ENCODE data around the gene DIDO1. TPM values are rescaled to one million over a fixed set of nuclear protein-coding genes. Genes with fewer than 3 reads are reported as not detected.

The DIDO1 gene
- total and polyA plus RNA-seq, 12 donors, result 19.0 to 51.3 (median 37.3) TPM

DNA sequence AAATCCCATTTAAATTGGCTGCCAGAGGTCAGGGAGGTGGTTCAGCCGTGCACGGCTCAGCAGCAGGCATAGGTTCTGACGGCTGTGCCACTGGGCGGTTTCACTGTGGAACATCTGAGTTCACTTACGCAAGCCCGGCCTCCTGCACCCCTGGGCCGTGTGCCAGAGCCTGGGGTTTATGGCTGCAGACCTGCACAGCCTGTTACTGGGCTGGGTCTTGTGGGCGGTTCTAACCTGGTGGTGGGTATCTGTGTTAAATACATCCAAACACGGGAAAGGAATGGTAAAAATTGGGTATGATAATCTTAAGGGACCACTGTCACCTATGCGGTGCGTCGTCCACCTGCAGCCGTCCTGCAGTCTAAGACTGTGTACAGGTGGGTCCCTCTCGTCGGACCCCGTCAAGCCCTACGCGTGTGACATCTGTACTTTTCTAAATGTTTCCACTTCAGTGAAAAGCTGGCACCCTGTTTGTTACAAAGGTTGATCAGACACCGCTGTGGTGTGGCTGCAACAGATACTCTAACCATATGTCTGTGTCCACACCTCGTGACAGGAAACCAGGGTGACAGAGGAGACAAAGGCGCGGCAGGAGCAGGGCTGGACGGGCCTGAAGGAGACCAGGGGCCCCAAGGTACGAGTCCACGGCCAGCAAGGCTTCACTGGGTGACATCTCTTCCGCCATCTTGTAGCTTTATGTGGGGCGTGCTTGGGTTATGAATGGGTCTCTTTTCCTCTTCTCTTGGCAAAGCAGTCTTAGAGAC lies 88.0 kb downstream of the DIDO1 start:
- 77 to 83% (median 79%) methylated on average over 25 to 27 of the region's 27 CpGs for WGBS, 4 donors
- H3K9me3 ChIP-seq (replicated peaks in 1 of 3), result no peaks in the 10 kb centered on the region
- H3K27ac ChIP-seq, result no peak overlapping the region
- intact Hi-C loops (cut with DNase I), result no loop called here
- H3K4me1 ChIP-seq (replicated peaks in 1 of 2), result no peaks in the 10 kb centered on the region
- no peaks in the 10 kb centered on the region for H3K36me3 ChIP-seq (replicated peaks in 1 of 2)
- no peak for TF ChIP-seq POLR2A (IDR thresholded peaks at IDR 0.05)
- TF ChIP-seq, protein P1, sequence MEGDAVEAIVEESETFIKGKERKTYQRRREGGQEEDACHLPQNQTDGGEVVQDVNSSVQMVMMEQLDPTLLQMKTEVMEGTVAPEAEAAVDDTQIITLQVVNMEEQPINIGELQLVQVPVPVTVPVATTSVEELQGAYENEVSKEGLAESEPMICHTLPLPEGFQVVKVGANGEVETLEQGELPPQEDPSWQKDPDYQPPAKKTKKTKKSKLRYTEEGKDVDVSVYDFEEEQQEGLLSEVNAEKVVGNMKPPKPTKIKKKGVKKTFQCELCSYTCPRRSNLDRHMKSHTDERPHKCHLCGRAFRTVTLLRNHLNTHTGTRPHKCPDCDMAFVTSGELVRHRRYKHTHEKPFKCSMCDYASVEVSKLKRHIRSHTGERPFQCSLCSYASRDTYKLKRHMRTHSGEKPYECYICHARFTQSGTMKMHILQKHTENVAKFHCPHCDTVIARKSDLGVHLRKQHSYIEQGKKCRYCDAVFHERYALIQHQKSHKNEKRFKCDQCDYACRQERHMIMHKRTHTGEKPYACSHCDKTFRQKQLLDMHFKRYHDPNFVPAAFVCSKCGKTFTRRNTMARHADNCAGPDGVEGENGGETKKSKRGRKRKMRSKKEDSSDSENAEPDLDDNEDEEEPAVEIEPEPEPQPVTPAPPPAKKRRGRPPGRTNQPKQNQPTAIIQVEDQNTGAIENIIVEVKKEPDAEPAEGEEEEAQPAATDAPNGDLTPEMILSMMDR (IDR thresholded peaks at IDR 0.05), result no peak
- H3K4me3 ChIP-seq, result no peak overlapping the region
- peak in 2 of 7 donors; percentile 14 to 25 for DNase-seq
- no peaks in the 10 kb centered on the region for H3K27me3 ChIP-seq

DNA sequence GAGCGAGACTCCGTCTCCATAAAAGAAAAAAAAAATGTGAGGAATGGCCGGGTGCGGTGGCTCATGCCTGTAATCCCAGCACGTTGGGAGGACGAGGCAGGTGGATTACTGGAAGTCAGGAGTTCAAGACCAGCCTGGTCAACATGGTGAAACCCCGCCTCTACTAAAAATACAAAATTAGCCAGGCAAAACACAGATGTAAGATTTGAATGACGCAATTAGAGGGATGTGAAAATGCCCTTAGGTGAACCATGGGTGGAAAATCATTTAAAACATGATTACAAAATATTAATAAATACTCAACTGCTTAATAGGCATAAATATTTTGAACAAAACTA lies 88.5 kb downstream of the DIDO1 start:
- Histone ChIP-seq H3K4me3 (no peak overlapping the region), H3K9me3 (replicated peaks in 1 of 3) (no peaks in the 10 kb centered on the region), H3K27ac (no peak overlapping the region), H3K27me3 (no peaks in the 10 kb centered on the region), H3K4me1 (replicated peaks in 1 of 2) (no peaks in the 10 kb centered on the region), H3K36me3 (replicated peaks in 1 of 2) (no peaks in the 10 kb centered on the region)
- 77 to 87% (median 84%) methylated on average over 8 of the region's 8 CpGs for WGBS, 4 donors
- DNase-seq, result peak in 1 of 7 donors; percentile 5
- TF ChIP-seq, protein P1 (IDR thresholded peaks at IDR 0.05), result no peak
- no peak for TF ChIP-seq POLR2A (IDR thresholded peaks at IDR 0.05)
- intact Hi-C loops (cut with DNase I), result no loop called here

- H3K4me1 ChIP-seq (replicated peaks in 1 of 2), result no peaks in the 10 kb centered on the region
- no peaks in the 10 kb centered on the region for H3K27me3 ChIP-seq
- 75 to 90% (median 86%) methylated on average over 17 to 19 of the region's 19 CpGs for WGBS, 4 donors
- H3K27ac ChIP-seq, result no peak overlapping the region
- DNase-seq, result no peak
- H3K4me3 ChIP-seq, result no peak overlapping the region
- no peak for TF ChIP-seq POLR2A (IDR thresholded peaks at IDR 0.05)
- TF ChIP-seq, protein P1 (IDR thresholded peaks at IDR 0.05), result no peak
- intact Hi-C loops (cut with DNase I), result no loop called here
- H3K36me3 ChIP-seq (replicated peaks in 1 of 2), result no peaks in the 10 kb centered on the region
- H3K9me3 ChIP-seq (replicated peaks in 1 of 3), result no peaks in the 10 kb centered on the region
Measured at GRCh38 chr20:62836967-62837490, 89.3 kb downstream of the DIDO1 start.

- 58 to 79% (median 78%) methylated on average over 29 to 52 of the region's 52 CpGs for WGBS, 4 donors
- peak in 3 of 7 donors; percentile 9 to 13 (median 13) for DNase-seq
- intact Hi-C loops (cut with DNase I), result no loop called here
- Histone ChIP-seq H3K9me3 (replicated peaks in 1 of 3) (no peaks in the 10 kb centered on the region), H3K4me3 (no peak overlapping the region), H3K27me3 (no peaks in the 10 kb centered on the region), H3K4me1 (replicated peaks in 1 of 2) (no peaks in the 10 kb centered on the region), H3K36me3 (replicated peaks in 1 of 2) (no peaks in the 10 kb centered on the region), H3K27ac (no peak overlapping the region)
- TF ChIP-seq POLR2A (IDR thresholded peaks at IDR 0.05), result no peak
- TF ChIP-seq, protein P1 (IDR thresholded peaks at IDR 0.05), result no peak
Measured at GRCh38 chr20:62835931-62836861, 90.1 kb downstream of the DIDO1 start.
